CD4-positive, alpha-beta T cell treated with Interleukin-10 for 1 hour (primary cell): ENCODE results near the gene PTX4.
A peak's percentile ranks its signal among the peaks of the same experiment; 100 is the strongest.

Experiments used
- DNase-seq: peaks from one replicate; pipeline ENCODE4 v3.0.0-alpha.2; 2020

PTX4 gene

GRCh38 chr16:1488619-1489018, at the start of gene PTX4:
Gene PTX4 (minus strand): TSS chr16:1488944. CDS start chr16:1488909, 35 bp downstream.
- DNase-seq, result no peak

- DNase-seq, result peak; percentile 31
Observed at GRCh38 chr16:1537763-1538289, 49.1 kb upstream of the PTX4 start.

GRCh38 chr16:1537138-1537577, 48.4 kb upstream of the PTX4 start:
- DNase-seq, result no peak

- no peak for DNase-seq
Observed at GRCh38 chr16:1536601-1537000, 47.9 kb upstream of the PTX4 start.

GRCh38 chr16:1535391-1536291, 46.9 kb upstream of the PTX4 start:
- DNase-seq, result peak; percentile 33

- no peak for DNase-seq
Observed at GRCh38 chr16:1534021-1535020, 45.6 kb upstream of the PTX4 start.

- DNase-seq, result peak; percentile 55
Observed at GRCh38 chr16:1533443-1533951, 44.8 kb upstream of the PTX4 start, which contains the start of gene TMEM204. Gene TMEM204 (plus strand): TSS chr16:1533666. CDS start chr16:1534276, 610 bp downstream.

- DNase-seq, result no peak
Observed at GRCh38 chr16:1532771-1533170, 44.0 kb upstream of the PTX4 start.

- DNase-seq, result no peak
Observed at GRCh38 chr16:1532081-1532760, 43.5 kb upstream of the PTX4 start.

- no peak for DNase-seq
Observed at GRCh38 chr16:1531638-1531910, 42.8 kb upstream of the PTX4 start.

GRCh38 chr16:1530883-1531637, 42.3 kb upstream of the PTX4 start:
- no peak for DNase-seq

GRCh38 chr16:1530349-1530882, 41.7 kb upstream of the PTX4 start:
- DNase-seq, result no peak

GRCh38 chr16:1528921-1529537, 40.3 kb upstream of the PTX4 start:
- no peak for DNase-seq

- no peak for DNase-seq
Observed at GRCh38 chr16:1527836-1528811, 39.4 kb upstream of the PTX4 start.

GRCh38 chr16:1526608-1527555, 38.1 kb upstream of the PTX4 start:
- peak; percentile 38 for DNase-seq

GRCh38 chr16:1525871-1526607, 37.3 kb upstream of the PTX4 start:
- DNase-seq, result peak; percentile 44

GRCh38 chr16:1524366-1524765, 35.6 kb upstream of the PTX4 start:
- no peak for DNase-seq
